ENCODE data around the gene RPL36.

DNA sequence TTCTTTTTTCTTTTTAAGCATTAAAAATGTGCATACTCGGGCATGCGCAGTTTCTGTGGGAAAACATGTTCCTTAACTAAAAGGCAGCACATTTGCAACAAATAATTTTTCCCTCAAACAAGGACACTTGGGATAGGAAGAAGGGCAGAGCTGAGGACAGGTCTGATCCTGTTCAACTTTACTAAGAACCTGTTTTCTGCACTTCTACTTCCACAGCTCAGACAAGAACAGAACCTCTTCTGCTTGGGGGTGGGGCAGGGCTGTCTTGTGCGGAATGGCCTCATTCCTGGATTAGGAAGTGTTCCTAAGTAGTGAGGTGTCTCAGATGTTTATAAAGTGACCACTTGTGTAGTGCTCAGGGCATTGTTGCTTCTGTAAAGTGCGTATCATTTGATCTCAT lies 48.9 kb upstream of the RPL36 start:
- TF ChIP-seq, protein P1, sequence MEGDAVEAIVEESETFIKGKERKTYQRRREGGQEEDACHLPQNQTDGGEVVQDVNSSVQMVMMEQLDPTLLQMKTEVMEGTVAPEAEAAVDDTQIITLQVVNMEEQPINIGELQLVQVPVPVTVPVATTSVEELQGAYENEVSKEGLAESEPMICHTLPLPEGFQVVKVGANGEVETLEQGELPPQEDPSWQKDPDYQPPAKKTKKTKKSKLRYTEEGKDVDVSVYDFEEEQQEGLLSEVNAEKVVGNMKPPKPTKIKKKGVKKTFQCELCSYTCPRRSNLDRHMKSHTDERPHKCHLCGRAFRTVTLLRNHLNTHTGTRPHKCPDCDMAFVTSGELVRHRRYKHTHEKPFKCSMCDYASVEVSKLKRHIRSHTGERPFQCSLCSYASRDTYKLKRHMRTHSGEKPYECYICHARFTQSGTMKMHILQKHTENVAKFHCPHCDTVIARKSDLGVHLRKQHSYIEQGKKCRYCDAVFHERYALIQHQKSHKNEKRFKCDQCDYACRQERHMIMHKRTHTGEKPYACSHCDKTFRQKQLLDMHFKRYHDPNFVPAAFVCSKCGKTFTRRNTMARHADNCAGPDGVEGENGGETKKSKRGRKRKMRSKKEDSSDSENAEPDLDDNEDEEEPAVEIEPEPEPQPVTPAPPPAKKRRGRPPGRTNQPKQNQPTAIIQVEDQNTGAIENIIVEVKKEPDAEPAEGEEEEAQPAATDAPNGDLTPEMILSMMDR (conservative IDR thresholded peaks at IDR 0.05; ENCODE audit: low read length), result no peak
- TF ChIP-seq EZH2phosphoT487 (IDR thresholded peaks at IDR 0.05; ENCODE audit: borderline replicate concordance), result no peak

Data from Loucy (cell line).